A673 (cell line): ENCODE measurements around the gene TRAF7. TPM values are rescaled to one million over a fixed set of nuclear protein-coding genes. Genes with fewer than 3 reads are reported as not detected.

Source experiments
- BruUV-seq: library from RNA; stranded (reverse); fragments of 400-500 nt; replicated peaks from 2 replicates; lab custom pipeline; 2021; lab: Mats Ljungman, UMichigan
- CTCF ChIA-PET: fragments of 300-600 bp; sonication (Branson Sonifier 250); formaldehyde crosslinking; loops from one replicate; lab custom pipeline; 2022; ENCODE audit warnings: antibody characterized with exemption; lab: Charles Lee
- POLR2A ChIA-PET: fragments of 300-600 bp; sonication (Branson Sonifier 250); formaldehyde crosslinking; loops from one replicate; lab custom pipeline; 2022; ENCODE audit warnings: antibody characterized with exemption; ENCODE audit not compliant: low non-redundant PET; lab: Charles Lee
- DNase-seq: peaks from one replicate; pipeline ENCODE4 v3.0.0-alpha.2; 2015; ENCODE audit warnings: low spot score
- H3K27ac ChIP-seq: fragments of 200-600 bp; sonication (generic); 2 replicates; pipeline ENCODE4 v1.5.1; 2016; ENCODE audit warnings: mixed run types, low read depth, mild to moderate bottlenecking, mixed read lengths, antibody characterized with exemption, low read length; ENCODE audit not compliant: poor library complexity, severe bottlenecking
- H3K27me3 ChIP-seq: fragments of 200-600 bp; sonication (generic); replicated peaks from 2 replicates; pipeline ENCODE4 v1.6.1; 2017; ENCODE audit warnings: mixed run types, low read depth, mild to moderate bottlenecking, mixed read lengths, antibody characterized with exemption, low read length; ENCODE audit not compliant: insufficient read depth, poor library complexity
- H3K36me3 ChIP-seq: fragments of 200-600 bp; sonication (generic); 2 replicates; pipeline ENCODE4 v1.6.1; 2016; ENCODE audit warnings: mixed run types, mild to moderate bottlenecking, mixed read lengths, antibody characterized with exemption, low read length; ENCODE audit not compliant: insufficient read depth, poor library complexity, severe bottlenecking
- H3K4me1 ChIP-seq: fragments of 200-600 bp; sonication (generic); 2 replicates; pipeline ENCODE4 v1.6.1; 2017; ENCODE audit warnings: mixed run types, mild to moderate bottlenecking, mixed read lengths, antibody characterized with exemption, low read length; ENCODE audit not compliant: insufficient read depth, poor library complexity, severe bottlenecking
- H3K4me3 ChIP-seq: fragments of 200-600 bp; sonication (generic); 2 replicates; pipeline ENCODE4 v1.5.1; 2016; ENCODE audit warnings: low read depth, mixed run types, mild to moderate bottlenecking, mixed read lengths, low read length; ENCODE audit not compliant: poor library complexity, severe bottlenecking
- H3K9me3 ChIP-seq: fragments of 200-600 bp; sonication (generic); 2 replicates; pipeline ENCODE4 v1.6.1; 2016; ENCODE audit warnings: mixed run types, low read depth, mild to moderate bottlenecking, mixed read lengths, antibody characterized with exemption, low read length; ENCODE audit not compliant: poor library complexity, severe bottlenecking
- CTCF ChIP-seq: fragments of 300-800, 200-600 bp; sonication (generic); conservative IDR thresholded peaks from 2 replicates; pipeline ENCODE4 v1.5.1; 2017; ENCODE audit warnings: low read depth, mild to moderate bottlenecking, antibody characterized with exemption, low read length, moderate library complexity, mixed read lengths
- EZH2 ChIP-seq: fragments of 200-600 bp; sonication (generic); IDR thresholded peaks from 2 replicates; pipeline ENCODE4 v1.6.1; 2017; ENCODE audit warnings: borderline replicate concordance, low read depth, mild to moderate bottlenecking, mixed read lengths, antibody characterized with exemption, low read length; ENCODE audit not compliant: poor library complexity, severe bottlenecking
- intact Hi-C: fragments of 100-400 bp; cut with micrococcal nuclease; formaldehyde crosslinking; loops from one replicate; pipeline ENCODE4 v1.10.0; 2022; ENCODE audit not compliant: unreplicated experiment
- total RNA-seq: library from RNA; stranded (reverse); gene quantifications from 2 replicates; pipeline ENCODE4 v1.2.3, GENCODE V29; 2021

TRAF7 gene
- total RNA-seq, 1 experiment from 2014 or later: 96.7 TPM

- no peak for DNase-seq
- Histone ChIP-seq H3K4me1 (no peaks in the 10 kb centered on the region), H3K36me3 (no peaks in the 10 kb centered on the region), H3K27me3 (no peaks in the 10 kb centered on the region), H3K4me3 (no peak overlapping the region), H3K27ac (no peak overlapping the region), H3K9me3 (no peaks in the 10 kb centered on the region)
- TF ChIP-seq CTCF: no peak
- TF ChIP-seq EZH2: no peak
- CTCF ChIA-PET: interaction anchor here (0.5 kb wide), 1 partner anchor 43 kb away, joined by 3 read pairs; no protein-coding TSS in a partner anchor
- BruUV-seq: no TSS peak
- intact Hi-C loops: no loop called here
- POLR2A ChIA-PET: no interaction called here
Observed at GRCh38 chr16:2183671-2184070, 28.1 kb downstream of the TRAF7 start.

GRCh38 chr16:2184346-2184745 is 28.8 kb downstream of the TRAF7 start:
- no peaks in the 10 kb centered on the region for H3K9me3 ChIP-seq
- CTCF ChIA-PET: interaction anchor here (0.5 kb wide), 1 partner anchor 44 kb away, joined by 3 read pairs; no protein-coding TSS in a partner anchor
- H3K27me3 ChIP-seq: no peaks in the 10 kb centered on the region
- POLR2A ChIA-PET: no interaction called here
- H3K27ac ChIP-seq: no peak overlapping the region
- TF ChIP-seq CTCF (no peak), EZH2 (no peak)
- no peaks in the 10 kb centered on the region for H3K4me1 ChIP-seq
- H3K4me3 ChIP-seq: no peak overlapping the region
- no peak for DNase-seq
- BruUV-seq: no TSS peak
- no peaks in the 10 kb centered on the region for H3K36me3 ChIP-seq
- intact Hi-C loops: no loop called here

- ChIA-PET CTCF (interaction anchor here (0.6 kb wide), 1 partner anchor 44 kb away, joined by 3 read pairs; no protein-coding TSS in a partner anchor), POLR2A (no interaction called here)
- Histone ChIP-seq H3K4me1 (no peaks in the 10 kb centered on the region), H3K27ac (no peak overlapping the region), H3K27me3 (no peaks in the 10 kb centered on the region), H3K9me3 (no peaks in the 10 kb centered on the region), H3K36me3 (no peaks in the 10 kb centered on the region), H3K4me3 (no peak overlapping the region)
- intact Hi-C loops: no loop called here
- no TSS peak for BruUV-seq
- DNase-seq: no peak
- no peak for TF ChIP-seq CTCF
- no peak for TF ChIP-seq EZH2
Observed at GRCh38 chr16:2184962-2185361, 29.4 kb downstream of the TRAF7 start.
